ENCODE results near the gene TRPT1. TPM values are rescaled to one million over a fixed set of nuclear protein-coding genes. Genes with fewer than 3 reads are reported as not detected.

Gene TRPT1
- 66.1 TPM for total RNA-seq (2021; ENCODE audit: unreplicated experiment)
- 91.3 TPM for polyA plus RNA-seq (2012; ENCODE audit: insufficient read length)
- Bru-seq, nascent RNA, result percentile 66 among the genes with signal in this experiment
- BruChase-seq, experiment 1, labeled RNA remaining after a 2-hour chase, result percentile 63 among the genes with signal in this experiment
- BruChase-seq, experiment 2, labeled RNA remaining after a 6-hour chase, result percentile 69 among the genes with signal in this experiment
- long read RNA-seq, transcript TRPT1-201 (8 exons, 962 nt), result major isoform, 9 of 82 reads
- long read RNA-seq, transcript TRPT1-203 (7 exons, 865 nt), result minor isoform, 7 of 82 reads
- long read RNA-seq, transcript TRPT1-210 (7 exons, 941 nt), result minor isoform, 5 of 82 reads
- long read RNA-seq, partial matches to known transcripts, result 22 of 82 reads
- long read RNA-seq, other reads (novel, unspliced or antisense), result 39 of 82 reads

GRCh38 chr11:64225608-64226506, at the start of gene TRPT1, which contains the start of gene NUDT22:
Gene TRPT1 (minus strand): TSS chr11:64226186. CDS start chr11:64225860, 326 bp downstream.
Gene NUDT22 (plus strand): TSS chr11:64226274. CDS start chr11:64226653, 379 bp downstream.
- DNase-seq (ENCODE audit: low read depth, low spot score), result no peak
- ChIA-PET CTCF (interaction anchor here (0.7 kb wide), 1 partner anchor 11 kb away, joined by 3 read pairs; no protein-coding TSS in a partner anchor), POLR2A (interaction anchor here (0.6 kb wide), 1 partner anchor 64 kb away, joined by 5 read pairs; no protein-coding TSS in a partner anchor)
- BruUV-seq (replicated peaks), result TSS peak; percentile 64
- H3K27ac ChIP-seq (ENCODE audit: low read length), result peak within 1 kb of the TSS; percentile 90
- H3K4me1 ChIP-seq (ENCODE audit: control insufficient read depth, insufficient read depth, low read length), result peaks cover 18% of the 10 kb centered on the region
- H3K27me3 ChIP-seq (ENCODE audit: control insufficient read depth, insufficient read depth, low read length), result no peaks in the 10 kb centered on the region
- TF ChIP-seq POLR2AphosphoS5 (IDR thresholded peaks at IDR 0.05; ENCODE audit: low read depth, low read length) (peak; percentile 83), SIN3A (IDR thresholded peaks at IDR 0.05; ENCODE audit: borderline replicate concordance, insufficient read depth, low read depth, low read length) (peak; percentile 88), REST (IDR thresholded peaks at IDR 0.05; ENCODE audit: insufficient read depth in 1 of 2, low read depth in 2 of 2, low read length in 1 of 2) (no peak)
- intact Hi-C loops (cut with micrococcal nuclease; ENCODE audit: unreplicated experiment), result no loop called here
- peaks cover 2% of the 10 kb centered on the region for H3K36me3 ChIP-seq (ENCODE audit: control insufficient read depth, insufficient read depth, low read length)
- H3K4me3 ChIP-seq (ENCODE audit: low read depth in 2 of 2, low read length in 2 of 2), result peak within 1 kb of the TSS; percentile 76 to 86
- in situ Hi-C loops (cut with HindIII; ENCODE audit: low pct_unique_long_range_greater_than_20kb, low sequenced_read_pairs), result no loop called here
- no peaks in the 10 kb centered on the region for H3K9me3 ChIP-seq (ENCODE audit: control insufficient read depth, insufficient read depth, low read depth, low read length)
- ATAC-seq, result peak; percentile 81

GRCh38 chr11:64275031-64275800, 49.2 kb upstream of the TRPT1 start:
- TF ChIP-seq CTCF (IDR thresholded peaks at IDR 0.05), result no peak
- TF ChIP-seq POLR2AphosphoS5 (IDR thresholded peaks at IDR 0.05; ENCODE audit: low read depth, low read length), result no peak
- TF ChIP-seq TCF7L2 (IDR thresholded peaks at IDR 0.05; ENCODE audit: low read depth, low read length), result no peak
- TF ChIP-seq SIN3A (IDR thresholded peaks at IDR 0.05; ENCODE audit: borderline replicate concordance, insufficient read depth, low read depth, low read length), result no peak
- TF ChIP-seq REST (IDR thresholded peaks at IDR 0.05; ENCODE audit: insufficient read depth in 1 of 2, low read depth in 2 of 2, low read length in 1 of 2), result no peak
- ChIA-PET POLR2A (interaction anchor here (1.0 kb wide), 1 partner anchor 9 kb away, joined by 3 read pairs; the partner anchor contains the start of gene BAD), CTCF (no interaction called here)
- Histone ChIP-seq H3K9me3 (ENCODE audit: control insufficient read depth, insufficient read depth, low read depth, low read length) (no peaks in the 10 kb centered on the region), H3K27ac (ENCODE audit: low read length) (no peak overlapping the region), H3K36me3 (ENCODE audit: control insufficient read depth, insufficient read depth, low read length) (no peaks in the 10 kb centered on the region; the same call in 1 of the 2 replicates), H3K4me3 (ENCODE audit: low read depth in 2 of 2, low read length in 2 of 2) (no peak overlapping the region), H3K27me3 (ENCODE audit: control insufficient read depth, insufficient read depth, low read length) (no peaks in the 10 kb centered on the region), H3K4me1 (ENCODE audit: control insufficient read depth, insufficient read depth, low read length) (no peaks in the 10 kb centered on the region)
- no TSS peak for BruUV-seq (replicated peaks)
- ATAC-seq (no peak), DNase-seq (ENCODE audit: low read depth, low spot score) (no peak)
- intact Hi-C loops (cut with micrococcal nuclease; ENCODE audit: unreplicated experiment), result no loop called here
- in situ Hi-C loops (cut with HindIII; ENCODE audit: low pct_unique_long_range_greater_than_20kb, low sequenced_read_pairs), result no loop called here

All from Panc1 (cell line).